GM19395 (cell line): ENCODE results near the gene FCAMR.
"Not testable (repeated sequence)": the region's sequence is repeated elsewhere in the genome, so short reads cannot be mapped to it uniquely, and the experiment has no call there.

ENCODE experiments used
- ATAC-seq: cut with Tn5 transposase; IDR thresholded peaks from one replicate; pipeline ENCODE4 v1.9.1; 2021; ENCODE audit warnings: mild to moderate bottlenecking, moderate library complexity; ENCODE audit not compliant: unreplicated experiment

FCAMR gene

GRCh38 chr1:206937425-206937824, 32.8 kb downstream of the FCAMR start:
- no peak for ATAC-seq

GRCh38 chr1:206935491-206936067, 34.7 kb downstream of the FCAMR start:
- no peak for ATAC-seq

GRCh38 chr1:206933333-206933945, 36.8 kb downstream of the FCAMR start:
- ATAC-seq = no peak

DNA sequence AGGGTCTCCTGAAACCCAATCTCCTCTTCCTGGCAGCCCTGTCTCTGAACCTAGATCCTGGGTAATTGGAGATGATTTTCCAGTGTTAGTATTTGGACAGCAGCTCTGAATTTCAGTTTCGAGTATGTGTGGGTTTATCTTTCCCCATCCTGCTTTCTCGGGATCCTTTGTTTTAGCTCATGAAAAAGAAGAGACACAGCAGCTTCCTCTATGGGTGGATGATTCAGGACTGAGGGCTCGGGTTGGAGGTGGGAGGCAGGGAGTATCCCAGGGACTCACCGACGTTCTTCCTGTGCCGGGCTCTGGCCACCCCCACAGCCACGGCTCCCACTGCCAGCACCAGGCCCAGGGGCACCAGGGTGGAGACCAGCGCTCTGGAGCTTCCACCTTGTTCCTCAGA, 38.1 kb downstream of the FCAMR start:
- ATAC-seq = no peak

DNA sequence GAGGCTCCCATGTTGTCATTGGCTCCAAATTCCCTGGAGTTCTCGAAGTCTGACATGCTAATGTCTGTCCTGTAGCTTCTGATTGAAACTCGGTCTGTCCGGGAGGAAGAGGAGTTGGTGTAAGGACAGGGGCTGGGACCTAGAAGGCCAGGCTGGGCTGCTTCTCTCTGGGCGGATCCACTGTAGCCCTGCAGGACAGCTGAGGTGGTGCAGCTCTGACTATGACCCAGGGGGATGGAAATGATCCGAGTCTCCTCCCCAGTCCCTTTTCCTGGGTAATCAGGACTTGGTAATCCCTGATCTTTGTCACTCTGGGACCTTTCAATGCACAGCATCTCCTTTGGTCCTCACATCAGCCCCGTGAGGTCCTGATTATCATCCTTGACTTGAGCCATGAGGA, 38.6 kb downstream of the FCAMR start:
- ATAC-seq = no peak

GRCh38 chr1:206930210-206930798, 40.0 kb downstream of the FCAMR start:
- peak; percentile 79 for ATAC-seq

DNA sequence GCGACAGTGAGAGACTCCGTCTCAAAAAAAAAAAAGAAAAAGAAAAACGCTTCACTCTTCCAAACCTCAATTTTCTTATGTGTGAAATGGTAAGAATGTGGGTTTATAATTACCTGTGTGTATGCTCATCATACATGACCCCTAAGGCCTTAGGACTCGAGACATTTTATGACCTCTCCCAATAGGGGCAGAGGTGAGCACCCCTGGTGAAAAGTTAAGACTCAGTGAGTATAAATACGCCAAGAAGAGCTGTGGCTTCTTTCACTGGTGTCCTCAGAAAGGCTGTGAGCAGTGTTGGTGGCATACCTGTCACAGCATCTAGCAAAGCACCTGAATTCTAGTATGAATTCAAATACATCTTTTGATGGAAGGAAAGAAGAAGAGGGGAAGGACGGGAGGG, 40.7 kb downstream of the FCAMR start:
- no peak for ATAC-seq

- no peak for ATAC-seq
Observed at GRCh38 chr1:206926286-206926685, 44.0 kb downstream of the FCAMR start.

GRCh38 chr1:206925106-206925736, 45.0 kb downstream of the FCAMR start:
- ATAC-seq = peak; percentile 59

DNA sequence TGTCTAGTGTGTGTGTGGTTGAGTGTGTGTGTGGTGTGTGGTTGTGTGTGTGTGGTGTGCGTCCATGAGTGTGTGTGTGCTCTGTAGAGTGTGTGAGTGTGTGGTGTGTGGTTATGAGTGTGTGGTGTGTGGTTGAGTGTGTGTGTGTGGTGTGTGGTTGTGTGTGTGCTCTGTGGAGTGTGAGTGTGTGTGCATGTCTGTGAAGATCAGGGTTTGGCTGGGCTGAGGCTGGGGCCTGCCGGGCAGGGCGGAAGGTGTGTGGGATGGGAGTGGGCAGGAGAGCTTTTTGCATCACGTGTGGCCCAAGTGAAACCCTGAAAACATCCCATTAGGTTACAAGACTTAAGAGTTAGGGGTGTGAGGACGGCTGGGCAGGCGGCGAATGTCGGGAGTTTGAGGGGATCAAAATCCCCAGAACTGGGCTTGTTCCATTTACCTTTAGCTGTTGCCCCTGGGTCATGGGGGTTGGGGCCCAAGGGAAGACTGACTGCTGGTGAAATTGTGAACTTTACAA, 45.6 kb downstream of the FCAMR start:
- ATAC-seq = peak; percentile 26

- ATAC-seq = not testable (repeated sequence)
Observed at GRCh38 chr1:206923961-206924557, 46.2 kb downstream of the FCAMR start.

DNA sequence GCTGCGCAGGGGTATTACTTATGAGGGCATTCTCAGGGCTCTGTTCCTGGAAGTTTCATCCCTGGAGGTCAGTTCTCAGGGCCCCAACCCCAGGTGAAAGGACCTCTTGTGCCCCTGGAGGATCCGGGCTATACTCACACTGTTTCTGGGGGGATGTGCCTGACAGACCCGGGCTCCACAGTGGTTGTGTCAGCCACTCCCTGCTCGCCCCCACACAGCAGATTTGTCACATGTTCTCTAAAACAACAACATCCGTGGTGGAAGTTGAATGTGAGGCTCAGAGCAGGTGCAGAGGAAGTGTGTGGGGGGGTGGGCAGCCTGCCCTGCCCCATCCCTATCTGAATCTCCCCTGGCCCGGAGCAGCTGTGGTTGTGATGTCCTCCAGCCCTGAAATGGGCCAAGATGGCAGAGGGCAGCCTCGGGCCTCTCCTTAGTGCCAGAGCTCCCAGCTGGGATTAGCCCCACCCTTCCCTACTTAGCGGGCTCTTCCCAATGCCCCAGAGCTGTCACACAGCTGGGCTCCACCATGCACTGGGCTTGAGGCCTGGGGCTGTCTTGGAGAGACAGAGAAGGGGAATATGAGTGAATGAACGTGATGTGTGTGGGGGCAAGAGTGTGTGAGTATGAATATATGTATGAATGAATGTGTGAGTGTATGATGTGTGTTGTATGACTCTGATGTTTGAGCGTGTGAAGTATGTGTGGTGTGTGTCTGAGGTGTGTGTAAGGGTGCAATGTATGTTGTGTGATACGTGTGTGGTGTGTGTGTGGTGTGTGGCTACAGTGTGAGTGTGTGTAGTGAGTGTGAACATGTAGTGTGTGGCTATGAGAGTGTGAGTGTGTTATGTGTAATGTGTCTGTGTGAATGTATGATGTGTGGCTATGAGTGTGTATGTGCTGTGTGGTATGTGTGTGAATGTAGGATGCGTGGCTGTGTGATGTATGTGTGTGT, 47.0 kb downstream of the FCAMR start:
- peak; percentile 59 for ATAC-seq

- ATAC-seq = no peak
Observed at GRCh38 chr1:206922524-206922923, 47.7 kb downstream of the FCAMR start.

DNA sequence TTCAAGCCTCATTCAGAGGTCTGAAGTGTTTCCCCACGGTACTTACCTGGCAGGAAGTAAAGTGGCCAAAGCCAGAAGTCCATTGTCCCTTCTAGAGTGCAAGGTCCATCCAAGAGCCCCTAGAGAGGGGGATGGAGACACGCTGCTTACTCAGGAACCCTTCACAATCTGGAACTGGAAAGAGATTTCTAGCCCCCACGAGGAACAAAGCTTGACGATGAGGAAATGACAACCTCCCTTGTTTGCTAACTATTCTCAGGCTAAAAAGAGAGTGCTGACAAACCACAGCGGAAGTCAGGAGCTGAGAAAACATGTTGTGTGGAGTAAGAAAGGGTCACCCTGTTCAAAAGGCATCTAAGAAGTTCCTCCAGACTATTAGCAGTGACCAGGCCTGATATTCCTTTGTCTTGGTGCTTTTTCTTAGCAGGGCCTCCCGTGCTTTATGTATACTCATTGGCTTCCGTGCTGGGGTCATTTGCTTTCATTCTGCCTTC, 48.4 kb downstream of the FCAMR start, which contains the start of gene FCMR:
Gene FCMR, minus strand, starts transcription at position 170 of the 494 bp plus-strand sequence. Its CDS starts 87 bp downstream, at position 83.
- no peak for ATAC-seq

GRCh38 chr1:206918076-206918475, 52.2 kb downstream of the FCAMR start:
- ATAC-seq = no peak

GRCh38 chr1:206916000-206916709, 54.1 kb downstream of the FCAMR start:
- ATAC-seq = no peak

- no peak for ATAC-seq
Observed at GRCh38 chr1:206915030-206915735, 55.1 kb downstream of the FCAMR start.

DNA sequence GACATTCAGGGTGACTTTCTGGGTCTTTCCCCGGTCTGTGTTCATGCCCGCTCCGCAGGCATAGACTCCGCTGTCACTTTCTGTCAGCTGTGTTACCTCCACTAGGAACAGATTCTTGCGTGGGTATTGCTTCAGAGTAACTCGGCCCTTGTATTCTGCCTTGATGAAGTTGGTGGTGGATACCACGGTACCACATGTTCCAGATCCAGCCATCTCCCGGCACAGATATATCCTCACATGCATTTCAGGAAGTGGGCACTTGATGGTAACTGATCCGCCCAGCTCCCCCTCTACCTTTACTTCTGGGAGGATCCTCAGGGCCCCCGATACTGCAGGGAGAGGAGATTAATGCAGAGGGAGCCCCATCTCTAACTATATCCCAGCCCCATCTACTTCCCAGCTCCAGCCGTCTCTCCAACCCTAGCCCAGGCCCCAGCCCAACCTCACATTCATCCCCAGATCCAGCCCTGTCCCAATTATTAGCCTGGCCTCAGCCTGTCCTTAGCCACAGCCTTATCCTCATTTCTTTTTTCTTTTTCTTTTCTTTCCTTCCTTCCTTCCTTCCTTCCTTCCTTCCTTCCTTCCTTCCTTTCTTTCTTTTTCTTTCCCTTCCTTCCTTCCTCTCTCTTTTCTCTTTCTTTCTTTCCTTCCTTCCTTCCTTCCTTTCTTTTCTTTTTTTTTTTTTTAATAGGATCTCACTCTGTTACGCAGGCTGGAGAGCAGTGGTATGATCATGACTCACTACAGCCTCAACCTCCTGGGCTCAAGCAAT, 56.3 kb downstream of the FCAMR start:
- no peak for ATAC-seq
